ENCODE data around the gene MEF2B. TPM values are rescaled to one million over a fixed set of nuclear protein-coding genes. Genes with fewer than 3 reads are reported as not detected.
"Not testable (repeated sequence)": the region's sequence is repeated elsewhere in the genome, so short reads cannot be mapped to it uniquely, and the experiment has no call there.

MEF2B gene
- total RNA-seq, 1 experiment from 2014 or later, result 2.3 TPM

DNA sequence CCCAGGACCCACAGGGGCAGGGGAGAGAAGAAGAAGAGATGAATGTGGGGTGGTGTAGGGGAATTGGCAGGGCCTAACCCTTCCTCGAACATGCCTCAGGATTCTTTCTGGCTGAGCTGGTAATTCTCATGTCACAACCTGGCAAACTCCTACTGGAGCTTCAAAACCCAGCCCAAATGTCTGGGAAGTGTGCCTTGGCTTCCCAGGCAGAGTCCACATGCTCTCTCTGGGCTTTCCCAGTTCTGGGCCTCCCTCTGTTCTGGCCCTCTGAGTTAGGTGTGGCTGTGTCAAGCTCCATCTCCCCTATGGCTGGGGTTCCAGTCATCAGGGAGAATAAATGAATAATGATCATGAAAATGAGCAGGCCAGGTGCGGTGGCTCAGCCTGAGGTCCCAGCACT lies 20.6 kb downstream of the MEF2B start:
- intact Hi-C loops (cut with micrococcal nuclease; ENCODE audit: unreplicated experiment), result loop anchor here (10.0 kb wide), 1 partner anchor 75 kb away; no protein-coding TSS in a partner anchor
- Mint-ChIP-seq H3K4me3 (ENCODE audit: low read depth, unreplicated experiment) (no peak overlapping the region), H3K27me3 (ENCODE audit: unreplicated experiment) (no peaks in the 10 kb centered on the region), H3K4me1 (ENCODE audit: low read depth, unreplicated experiment) (no peaks in the 10 kb centered on the region), H3K27ac (ENCODE audit: unreplicated experiment) (no peak overlapping the region), H3K36me3 (ENCODE audit: insufficient read depth, unreplicated experiment) (no peaks in the 10 kb centered on the region), H3K9me3 (ENCODE audit: low read depth, unreplicated experiment) (no peaks in the 10 kb centered on the region)
- DNase-seq, result no peak
- TF ChIP-seq, protein P1, sequence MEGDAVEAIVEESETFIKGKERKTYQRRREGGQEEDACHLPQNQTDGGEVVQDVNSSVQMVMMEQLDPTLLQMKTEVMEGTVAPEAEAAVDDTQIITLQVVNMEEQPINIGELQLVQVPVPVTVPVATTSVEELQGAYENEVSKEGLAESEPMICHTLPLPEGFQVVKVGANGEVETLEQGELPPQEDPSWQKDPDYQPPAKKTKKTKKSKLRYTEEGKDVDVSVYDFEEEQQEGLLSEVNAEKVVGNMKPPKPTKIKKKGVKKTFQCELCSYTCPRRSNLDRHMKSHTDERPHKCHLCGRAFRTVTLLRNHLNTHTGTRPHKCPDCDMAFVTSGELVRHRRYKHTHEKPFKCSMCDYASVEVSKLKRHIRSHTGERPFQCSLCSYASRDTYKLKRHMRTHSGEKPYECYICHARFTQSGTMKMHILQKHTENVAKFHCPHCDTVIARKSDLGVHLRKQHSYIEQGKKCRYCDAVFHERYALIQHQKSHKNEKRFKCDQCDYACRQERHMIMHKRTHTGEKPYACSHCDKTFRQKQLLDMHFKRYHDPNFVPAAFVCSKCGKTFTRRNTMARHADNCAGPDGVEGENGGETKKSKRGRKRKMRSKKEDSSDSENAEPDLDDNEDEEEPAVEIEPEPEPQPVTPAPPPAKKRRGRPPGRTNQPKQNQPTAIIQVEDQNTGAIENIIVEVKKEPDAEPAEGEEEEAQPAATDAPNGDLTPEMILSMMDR (IDR thresholded peaks at IDR 0.05; ENCODE audit: unreplicated experiment), result no peak
- CTCF ChIA-PET, result no interaction called here
- no TSS peak for BruUV-seq (replicated peaks)

GRCh38 chr19:19148504-19148903 lies 21.6 kb downstream of the MEF2B start:
- CTCF ChIA-PET, result interaction anchor here (1.6 kb wide), 1 partner anchor 76 kb away, joined by 4 read pairs; no protein-coding TSS in a partner anchor
- not testable (repeated sequence) for H3K4me3 Mint-ChIP-seq (ENCODE audit: low read depth, unreplicated experiment); DNase-seq; H3K36me3 Mint-ChIP-seq (ENCODE audit: insufficient read depth, unreplicated experiment); H3K4me1 Mint-ChIP-seq (ENCODE audit: low read depth, unreplicated experiment); BruUV-seq (replicated peaks); H3K27me3 Mint-ChIP-seq (ENCODE audit: unreplicated experiment); H3K27ac Mint-ChIP-seq (ENCODE audit: unreplicated experiment); H3K9me3 Mint-ChIP-seq (ENCODE audit: low read depth, unreplicated experiment)
- intact Hi-C loops (cut with micrococcal nuclease; ENCODE audit: unreplicated experiment), result loop anchor here (10.0 kb wide), 1 partner anchor 76 kb away; no protein-coding TSS in a partner anchor

- Mint-ChIP-seq H3K4me1 (ENCODE audit: low read depth, unreplicated experiment) (no peaks in the 10 kb centered on the region), H3K9me3 (ENCODE audit: low read depth, unreplicated experiment) (no peaks in the 10 kb centered on the region), H3K36me3 (ENCODE audit: insufficient read depth, unreplicated experiment) (no peaks in the 10 kb centered on the region), H3K27me3 (ENCODE audit: unreplicated experiment) (no peaks in the 10 kb centered on the region), H3K4me3 (ENCODE audit: low read depth, unreplicated experiment) (no peak overlapping the region), H3K27ac (ENCODE audit: unreplicated experiment) (no peak overlapping the region)
- DNase-seq, result no peak
- CTCF ChIA-PET, result interaction anchor here (1.6 kb wide), 1 partner anchor 77 kb away, joined by 4 read pairs; no protein-coding TSS in a partner anchor
- TF ChIP-seq, protein P1 (IDR thresholded peaks at IDR 0.05; ENCODE audit: unreplicated experiment), result no peak
- intact Hi-C loops (cut with micrococcal nuclease; ENCODE audit: unreplicated experiment), result loop anchor here (10.0 kb wide), 1 partner anchor 77 kb away; no protein-coding TSS in a partner anchor
- no TSS peak for BruUV-seq (replicated peaks)
Observed at GRCh38 chr19:19147344-19147743, 22.7 kb downstream of the MEF2B start.

- Mint-ChIP-seq H3K9me3 (ENCODE audit: low read depth, unreplicated experiment) (no peaks in the 10 kb centered on the region), H3K27me3 (ENCODE audit: unreplicated experiment) (no peaks in the 10 kb centered on the region), H3K27ac (ENCODE audit: unreplicated experiment) (no peak overlapping the region), H3K4me1 (ENCODE audit: low read depth, unreplicated experiment) (no peaks in the 10 kb centered on the region), H3K36me3 (ENCODE audit: insufficient read depth, unreplicated experiment) (no peaks in the 10 kb centered on the region), H3K4me3 (ENCODE audit: low read depth, unreplicated experiment) (no peak overlapping the region)
- intact Hi-C loops (cut with micrococcal nuclease; ENCODE audit: unreplicated experiment), result loop anchor here (10.0 kb wide), 1 partner anchor 78 kb away; no protein-coding TSS in a partner anchor
- CTCF ChIA-PET, result no interaction called here
- TF ChIP-seq, protein P1 (IDR thresholded peaks at IDR 0.05; ENCODE audit: unreplicated experiment), result no peak
- BruUV-seq (replicated peaks), result no TSS peak
- DNase-seq, result no peak
Observed at GRCh38 chr19:19146865-19147264, 23.2 kb downstream of the MEF2B start.

All from Calu3 (cell line).